BE2C (cell line): ENCODE data around the gene C22orf23.

Experiments used
- DNase-seq: peaks from one replicate; pipeline ENCODE4 v3.0.0-alpha.2; 2020
- H3K27me3 ChIP-seq: fragments of 250-450 bp; sonication (Bioruptor Pico); 2 replicates; pipeline ENCODE4 v1.5.1; 2020; ENCODE audit warnings: mild to moderate bottlenecking
- H3K36me3 ChIP-seq: fragments of 250-450 bp; sonication (Bioruptor Pico); 2 replicates; pipeline ENCODE4 v1.5.1; 2020; ENCODE audit warnings: mild to moderate bottlenecking
- H3K4me1 ChIP-seq: fragments of 250-450 bp; sonication (Bioruptor Pico); 2 replicates; pipeline ENCODE4 v1.5.1; 2020
- H3K4me3 ChIP-seq: 2 replicates; pipeline ENCODE4 v1.5.1; 2011; ENCODE audit warnings: low read depth, low read length
- H3K9me3 ChIP-seq: fragments of 250-450 bp; sonication (Bioruptor Pico); 2 replicates; pipeline ENCODE4 v1.5.1; 2020
- CTCF ChIP-seq: IDR thresholded peaks from 2 replicates; pipeline ENCODE4 v1.5.1; 2012; ENCODE audit warnings: mild to moderate bottlenecking, low read depth, low read length

C22orf23 gene

GRCh38 chr22:37990301-37990700 lies 36.9 kb upstream of the C22orf23 start:
- no peak for DNase-seq
- no peaks in the 10 kb centered on the region for H3K4me1 ChIP-seq
- H3K9me3 ChIP-seq = no peaks in the 10 kb centered on the region
- no peaks in the 10 kb centered on the region for H3K27me3 ChIP-seq
- no peaks in the 10 kb centered on the region for H3K36me3 ChIP-seq
- TF ChIP-seq CTCF = no peak
- H3K4me3 ChIP-seq = no peak overlapping the region

- Histone ChIP-seq H3K27me3 (no peaks in the 10 kb centered on the region), H3K4me3 (no peak overlapping the region), H3K36me3 (no peaks in the 10 kb centered on the region), H3K4me1 (no peaks in the 10 kb centered on the region), H3K9me3 (no peaks in the 10 kb centered on the region)
- no peak for TF ChIP-seq CTCF
- DNase-seq = no peak
These were observed 36.0 kb upstream of the C22orf23 start for GRCh38 chr22:37989146-37990045.

- DNase-seq = no peak
- Histone ChIP-seq H3K4me3 (no peak overlapping the region), H3K27me3 (no peaks in the 10 kb centered on the region), H3K4me1 (no peaks in the 10 kb centered on the region), H3K9me3 (no peaks in the 10 kb centered on the region), H3K36me3 (no peaks in the 10 kb centered on the region)
- TF ChIP-seq CTCF = no peak
These were observed 33.0 kb upstream of the C22orf23 start for GRCh38 chr22:37986371-37986770.

GRCh38 chr22:37985751-37986281 lies 32.4 kb upstream of the C22orf23 start:
- Histone ChIP-seq H3K4me1 (no peaks in the 10 kb centered on the region), H3K36me3 (no peaks in the 10 kb centered on the region)
- no peak for TF ChIP-seq CTCF

GRCh38 chr22:37985050-37985585 lies 31.7 kb upstream of the C22orf23 start:
- Histone ChIP-seq H3K36me3 (no peaks in the 10 kb centered on the region), H3K4me1 (no peaks in the 10 kb centered on the region), H3K27me3 (no peaks in the 10 kb centered on the region), H3K9me3 (no peaks in the 10 kb centered on the region), H3K4me3 (no peak overlapping the region)
- TF ChIP-seq CTCF = no peak
- no peak for DNase-seq

More at GRCh38 chr22:37985751-37986281, 32.4 kb upstream of the C22orf23 start:
- H3K4me3 ChIP-seq = no peak overlapping the region
- no peaks in the 10 kb centered on the region for H3K27me3 ChIP-seq
- no peak for DNase-seq
- no peaks in the 10 kb centered on the region for H3K9me3 ChIP-seq
